IMR-90 (cell line): ENCODE data around the gene PRAMEF10. TPM values are rescaled to one million over a fixed set of nuclear protein-coding genes. Genes with fewer than 3 reads are reported as not detected.
"Not testable (repeated sequence)": the region's sequence is repeated elsewhere in the genome, so short reads cannot be mapped to it uniquely, and the experiment has no call there.

Experiments
- ATAC-seq: fragments of 200-7000 bp; cut with Tn5 transposase; 2 replicates; pipeline ENCODE4 v1.9.1; 2020; ENCODE audit warnings: low read depth, mild to moderate bottlenecking, moderate library complexity
- BruUV-seq: library from RNA; stranded (reverse); fragments of 400-500 nt; replicated peaks from 2 replicates; lab custom pipeline; 2021; lab: Mats Ljungman, UMichigan
- CTCF ChIA-PET: fragments of 300-600 bp; formaldehyde crosslinking; extraction: SDS; loops from one replicate; lab custom pipeline; 2021; ENCODE audit warnings: antibody characterized with exemption; lab: Yijun Ruan, JAX
- POLR2A ChIA-PET: fragments of 300-600 bp; sonication (Branson Sonifier 250); formaldehyde crosslinking; loops from one replicate; lab custom pipeline; 2022; ENCODE audit warnings: antibody characterized with exemption; ENCODE audit not compliant: unreplicated experiment; lab: Charles Lee
- DNase-seq: peaks from one replicate; pipeline ENCODE4 v3.0.0; 2013
- H2AFZ ChIP-seq: replicated peaks from 2 replicates; pipeline ENCODE3; 2013; ENCODE audit warnings: low read length, mild to moderate bottlenecking; ENCODE audit not compliant: poor library complexity
- H2AK5ac ChIP-seq: 2 replicates; pipeline ENCODE4 v1.6.1; 2013; ENCODE audit warnings: low read depth, low read length, inconsistent platforms
- H2AK9ac ChIP-seq: replicated peaks from 2 replicates; pipeline ENCODE3; 2013; ENCODE audit warnings: mild to moderate bottlenecking, low read depth, low read length, moderate library complexity; ENCODE audit not compliant: poor library complexity
- H2BK120ac ChIP-seq: 2 replicates; pipeline ENCODE4 v1.6.1; 2013; ENCODE audit warnings: low read depth, low read length, inconsistent platforms
- H2BK15ac ChIP-seq: 3 replicates; pipeline ENCODE4 v1.6.1; 2013; ENCODE audit warnings: low read depth, low read length, inconsistent platforms
- H2BK20ac ChIP-seq: 2 replicates; pipeline ENCODE4 v1.6.1; 2013; ENCODE audit warnings: low read depth, mild to moderate bottlenecking, inconsistent platforms, low read length, moderate library complexity
- H2BK5ac ChIP-seq: 2 replicates; pipeline ENCODE4 v1.6.1; 2013; ENCODE audit warnings: mild to moderate bottlenecking, low read depth, low read length, inconsistent platforms; ENCODE audit not compliant: poor library complexity, severe bottlenecking
- H3K14ac ChIP-seq: replicated peaks from 2 replicates; pipeline ENCODE4 v1.6.1; 2013; ENCODE audit warnings: low read depth, low read length, inconsistent platforms
- H3K18ac ChIP-seq: 2 replicates; pipeline ENCODE4 v1.6.1; 2013; ENCODE audit warnings: low read depth, low read length, control low read depth
- H3K23ac ChIP-seq: 2 replicates; pipeline ENCODE4 v1.6.1; 2013; ENCODE audit warnings: low read depth, low read length, inconsistent platforms
- H3K27ac ChIP-seq: 2 replicates; pipeline ENCODE4 v1.5.1; 2013; ENCODE audit warnings: mild to moderate bottlenecking, control low read depth, low read length; ENCODE audit not compliant: insufficient read depth
- H3K27me3 ChIP-seq: 2 replicates; pipeline ENCODE4 v1.6.1; 2013; ENCODE audit warnings: low read length; ENCODE audit not compliant: control insufficient read depth, insufficient read depth
- H3K36me3 ChIP-seq: 2 replicates; pipeline ENCODE4 v1.6.1; 2013; ENCODE audit warnings: low read length, mixed read lengths; ENCODE audit not compliant: control insufficient read depth, insufficient read depth
- H3K4ac ChIP-seq: 2 replicates; pipeline ENCODE4 v1.6.1; 2013; ENCODE audit warnings: low read depth, low read length, inconsistent platforms
- H3K4me1 ChIP-seq: 2 replicates; pipeline ENCODE4 v1.6.1; 2013; ENCODE audit warnings: low read length, mixed read lengths; ENCODE audit not compliant: control insufficient read depth, insufficient read depth
- H3K4me2 ChIP-seq: 2 replicates; pipeline ENCODE4 v1.6.1; 2013; ENCODE audit warnings: low read depth, mild to moderate bottlenecking, control low read depth, low read length, moderate library complexity
- H3K4me3 ChIP-seq: 2 replicates; pipeline ENCODE4 v1.5.1; 2013; ENCODE audit warnings: low read depth, mild to moderate bottlenecking, control low read depth, low read length, moderate library complexity; ENCODE audit not compliant: insufficient read depth
- H3K56ac ChIP-seq: 2 replicates; pipeline ENCODE4 v1.6.1; 2013; ENCODE audit warnings: low read length, inconsistent platforms; ENCODE audit not compliant: insufficient read depth; ENCODE audit errors: extremely low read depth
- H3K79me1 ChIP-seq, 2 experiments: 2 replicates each; pipeline ENCODE4 v1.6.1; 2013; ENCODE audit warnings: low read length in 2 of 2, inconsistent platforms in 1 of 2, low read depth in 1 of 2
- H3K9ac ChIP-seq: 2 replicates; pipeline ENCODE4 v1.6.1; 2013; ENCODE audit warnings: low read depth, low read length, control low read depth
- H3K9me1 ChIP-seq: 2 replicates; pipeline ENCODE4 v1.6.1; 2013; ENCODE audit warnings: low read length, inconsistent platforms; ENCODE audit not compliant: insufficient read depth
- H3K9me3 ChIP-seq: 2 replicates; pipeline ENCODE4 v1.6.1; 2013; ENCODE audit warnings: low read length; ENCODE audit not compliant: control insufficient read depth, insufficient read depth
- H4K20me1 ChIP-seq: 2 replicates; pipeline ENCODE4 v1.6.1; 2013; ENCODE audit warnings: low read length, inconsistent platforms; ENCODE audit not compliant: insufficient read depth
- H4K5ac ChIP-seq: 2 replicates; pipeline ENCODE4 v1.6.1; 2013; ENCODE audit warnings: mild to moderate bottlenecking, low read depth, low read length, control low read depth
- H4K8ac ChIP-seq, 2 experiments: 2 replicates each; pipeline ENCODE4 v1.6.1; 2013; ENCODE audit warnings: low read depth in 2 of 2, low read length in 2 of 2, control low read depth in 1 of 2, inconsistent platforms in 1 of 2
- H4K91ac ChIP-seq: 2 replicates; pipeline ENCODE4 v1.6.1; 2013; ENCODE audit warnings: low read depth, low read length, inconsistent platforms; ENCODE audit not compliant: insufficient read depth
- WGBS, 2 experiments: methylation state at CpG; one replicate each; pipeline versions ENCODE4 v1.1.5 to v1.1.7; 2013; ENCODE audit warnings: missing lambda C conversion rate in 2 of 2; ENCODE audit not compliant: insufficient read length in 1 of 2; ENCODE audit errors: extremely low coverage in 2 of 2; 5-methylcytosine and 5-hydroxymethylcytosine counted together
- dilution Hi-C: fragments of 300-500 bp; cut with HindIII; formaldehyde crosslinking; loops from one replicate; pipeline ENCODE4 v1.14.3; 2018; ENCODE audit warnings: low sequenced_read_pairs; ENCODE audit not compliant: unreplicated experiment
- in situ Hi-C: fragments of 300-500 bp; cut with MboI; formaldehyde crosslinking; loops from 3 replicates; pipeline ENCODE4 v1.14.3; 2019; ENCODE audit warnings: low sequenced_read_pairs, inconsistent platforms, mixed read lengths
- intact Hi-C: fragments of 100-400 bp; cut with micrococcal nuclease; formaldehyde crosslinking; loops from 2 replicates; pipeline ENCODE4 v1.10.0; 2022
- polyA plus RNA-seq, 3 experiments: library from polyadenylated mRNA; depleted of rRNA; stranded (reverse); fragments of >200 nt; gene quantifications; 2 replicates each; pipeline ENCODE4 v1.2.3, GENCODE V29; 2012; ENCODE audit warnings: low replicate concordance in 1 of 3
- total RNA-seq: library from RNA; depleted of rRNA; stranded (reverse); fragments of >200 nt; gene quantifications from 2 replicates; pipeline ENCODE4 v1.2.3, GENCODE V29; 2012

Gene PRAMEF10
- total and polyA plus RNA-seq, 2 of the 4 experiments (the other 2 are of a cell fraction) = not detected

- H3K36me3 ChIP-seq, H4K8ac ChIP-seq, H3K14ac ChIP-seq, ATAC-seq, H3K4me2 ChIP-seq, H3K56ac ChIP-seq, DNase-seq, H2BK15ac ChIP-seq, dilution Hi-C loops, H4K20me1 ChIP-seq, H3K4me1 ChIP-seq, H3K18ac ChIP-seq, POLR2A ChIA-PET, H3K9me3 ChIP-seq, H2AFZ ChIP-seq, intact Hi-C loops, H3K27ac ChIP-seq, in situ Hi-C loops, H2BK120ac ChIP-seq, H3K23ac ChIP-seq, H3K9me1 ChIP-seq, H3K79me1 ChIP-seq, H2AK5ac ChIP-seq, H2BK5ac ChIP-seq, H3K4me3 ChIP-seq, H4K91ac ChIP-seq, CTCF ChIA-PET, H2AK9ac ChIP-seq, H3K9ac ChIP-seq, H3K27me3 ChIP-seq, BruUV-seq, H4K5ac ChIP-seq, H2BK20ac ChIP-seq, H3K4ac ChIP-seq: not testable (repeated sequence)
- WGBS, 2 experiments = no CpG with 5 or more reads among the region's 1 CpG
Observed at GRCh38 chr1:12916310-12916709, 18.2 kb upstream of the PRAMEF10 start, which contains the start of gene PRAMEF7. TSS of gene PRAMEF7 (plus strand) at chr1:12916610. CDS start at chr1:12917693, 1,083 bp downstream.

DNA sequence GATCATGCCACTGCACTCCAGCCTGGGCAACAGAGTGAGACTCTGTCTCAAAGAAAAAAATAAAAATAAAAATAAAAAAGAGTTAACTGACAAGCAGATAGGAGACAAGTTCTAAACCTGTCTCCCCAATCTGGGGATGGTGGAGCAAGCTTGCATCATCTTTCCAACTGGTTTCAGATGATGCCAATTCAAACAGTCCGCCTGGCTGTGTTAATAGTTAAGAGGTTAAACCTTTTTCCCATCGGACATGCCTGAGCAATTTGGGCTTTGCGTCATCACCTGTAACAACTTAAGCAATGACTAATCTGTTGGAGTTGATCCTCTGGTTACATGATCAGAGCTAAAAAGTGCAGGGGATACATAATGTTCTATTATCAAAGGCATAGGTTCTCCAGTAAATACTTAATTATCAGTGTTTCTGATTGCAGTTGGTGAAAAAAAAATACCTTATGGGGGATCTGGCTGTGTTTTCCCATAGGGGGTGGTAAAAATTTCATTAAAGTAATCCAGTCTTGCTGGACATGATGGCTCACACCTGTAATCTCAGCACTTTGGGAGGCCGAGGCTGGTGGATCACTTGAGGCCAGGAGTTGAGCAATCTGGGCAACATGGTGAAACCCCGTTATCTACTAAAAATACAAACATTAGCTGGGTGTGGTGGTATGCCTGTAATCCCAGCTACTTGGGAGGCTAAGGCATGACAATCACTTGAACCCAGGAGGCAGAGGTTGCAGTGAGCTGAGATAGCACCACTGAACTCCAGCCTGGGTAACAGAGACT, 5.9 kb upstream of the PRAMEF10 start:
- CTCF ChIA-PET, H3K23ac ChIP-seq, H3K27ac ChIP-seq, H3K9ac ChIP-seq, H2BK5ac ChIP-seq, H3K4me3 ChIP-seq, in situ Hi-C loops, H3K56ac ChIP-seq, H3K79me1 ChIP-seq, H3K14ac ChIP-seq, ATAC-seq, dilution Hi-C loops, H2BK20ac ChIP-seq, BruUV-seq, H4K91ac ChIP-seq, H4K8ac ChIP-seq, POLR2A ChIA-PET, H2AK9ac ChIP-seq, H3K18ac ChIP-seq, H3K4ac ChIP-seq, H2AK5ac ChIP-seq, H3K4me2 ChIP-seq, DNase-seq, H2AFZ ChIP-seq, H3K9me3 ChIP-seq, H3K4me1 ChIP-seq, H3K36me3 ChIP-seq, H2BK15ac ChIP-seq, H2BK120ac ChIP-seq, H3K27me3 ChIP-seq, H4K5ac ChIP-seq, intact Hi-C loops, H3K9me1 ChIP-seq, H4K20me1 ChIP-seq: not testable (repeated sequence)
- no CpG with 5 or more reads among the region's 5 CpGs for WGBS, 2 experiments
